Measurements from ENCODE around the gene LRRC59. TPM values are rescaled to one million over a fixed set of nuclear protein-coding genes. Genes with fewer than 3 reads are reported as not detected.

LRRC59 gene

Small RNA genes within 50 kb of the gene (small RNA-seq; reads per million reads assigned to genes)
- not detected for gene RF00019 (ENCODE audit: insufficient read depth)

Data from mesendoderm (in vitro differentiated cells).